Activated naive CD4-positive, alpha-beta T cell treated with anti-CD3 and anti-CD28 coated beads, Interleukin-2, amount 50 U/mL, for 24 hours (primary cell): Measurements from ENCODE around the gene DACT3.

ENCODE experiments used
- H3K27ac Mint-ChIP-seq: one replicate; pipeline ENCODE4 v1.8.0; 2021; ENCODE audit warnings: mild to moderate bottlenecking, mixed read lengths
- H3K27me3 Mint-ChIP-seq: one replicate; pipeline ENCODE4 v1.8.0; 2021; ENCODE audit warnings: mixed read lengths
- H3K36me3 Mint-ChIP-seq: one replicate; pipeline ENCODE4 v1.8.0; 2021; ENCODE audit warnings: mixed read lengths
- H3K4me1 Mint-ChIP-seq: one replicate; pipeline ENCODE4 v1.8.0; 2021; ENCODE audit warnings: mixed read lengths
- H3K4me3 Mint-ChIP-seq: one replicate; pipeline ENCODE4 v1.8.0; 2021; ENCODE audit warnings: mild to moderate bottlenecking, mixed read lengths
- H3K9me3 Mint-ChIP-seq: one replicate; pipeline ENCODE4 v1.8.0; 2021; ENCODE audit warnings: mixed read lengths

The DACT3 gene

GRCh38 chr19:46603195-46603637 lies 57.8 kb downstream of the DACT3 start:
- Mint-ChIP-seq H3K27ac (peak overlapping the region; percentile 92), H3K27me3 (no peaks in the 10 kb centered on the region), H3K9me3 (peaks cover 7% of the 10 kb centered on the region), H3K4me1 (peaks cover 53% of the 10 kb centered on the region), H3K4me3 (peak overlapping the region; percentile 97), H3K36me3 (peaks cover 3% of the 10 kb centered on the region)

GRCh38 chr19:46602392-46603194 lies 58.4 kb downstream of the DACT3 start:
- Mint-ChIP-seq H3K9me3 (peaks cover 8% of the 10 kb centered on the region), H3K4me3 (peak overlapping the region; percentile 97), H3K27me3 (no peaks in the 10 kb centered on the region), H3K4me1 (peaks cover 56% of the 10 kb centered on the region), H3K27ac (peak overlapping the region; percentile 92), H3K36me3 (peaks cover 2% of the 10 kb centered on the region)

GRCh38 chr19:46601318-46602224 lies 59.4 kb downstream of the DACT3 start, which contains the start of gene CALM3:
Gene CALM3 (plus strand): TSS chr19:46601330. CDS start chr19:46601435, 105 bp downstream.
- H3K9me3 Mint-ChIP-seq, result peaks cover 8% of the 10 kb centered on the region
- H3K4me1 Mint-ChIP-seq, result peaks cover 59% of the 10 kb centered on the region
- peak within 1 kb of the TSS; percentile 97 for H3K4me3 Mint-ChIP-seq

GRCh38 chr19:46600384-46601317 lies 60.3 kb downstream of the DACT3 start:
- Mint-ChIP-seq H3K4me3 (peak overlapping the region; percentile 97), H3K4me1 (peaks cover 52% of the 10 kb centered on the region), H3K36me3 (peaks cover 2% of the 10 kb centered on the region), H3K9me3 (peaks cover 8% of the 10 kb centered on the region), H3K27ac (peak overlapping the region; percentile 100), H3K27me3 (no peaks in the 10 kb centered on the region)

More at GRCh38 chr19:46601318-46602224, 59.4 kb downstream of the DACT3 start, which contains the start of gene CALM3:
- Mint-ChIP-seq H3K27me3 (no peaks in the 10 kb centered on the region), H3K36me3 (peaks cover 2% of the 10 kb centered on the region), H3K27ac (peak within 1 kb of the TSS; percentile 100)

GRCh38 chr19:46599716-46600373 lies 61.1 kb downstream of the DACT3 start:
- peaks cover 8% of the 10 kb centered on the region for H3K9me3 Mint-ChIP-seq
- peaks cover 46% of the 10 kb centered on the region for H3K4me1 Mint-ChIP-seq

GRCh38 chr19:46598372-46598917 lies 62.5 kb downstream of the DACT3 start:
- H3K27ac Mint-ChIP-seq, result no peak overlapping the region
- H3K9me3 Mint-ChIP-seq, result peaks cover 8% of the 10 kb centered on the region
- peaks cover 34% of the 10 kb centered on the region for H3K4me1 Mint-ChIP-seq
- H3K27me3 Mint-ChIP-seq, result no peaks in the 10 kb centered on the region
- H3K4me3 Mint-ChIP-seq, result no peak overlapping the region
- peaks cover 2% of the 10 kb centered on the region for H3K36me3 Mint-ChIP-seq

More at GRCh38 chr19:46599716-46600373, 61.1 kb downstream of the DACT3 start:
- H3K27me3 Mint-ChIP-seq, result no peaks in the 10 kb centered on the region
- peaks cover 2% of the 10 kb centered on the region for H3K36me3 Mint-ChIP-seq
- peak overlapping the region; percentile 100 for H3K27ac Mint-ChIP-seq
- H3K4me3 Mint-ChIP-seq, result peak overlapping the region; percentile 93
